C4-2B (cell line): ENCODE data around the gene RMC1.

Experiments used
- ZFX ChIP-seq: fragments of 450-650 bp; IDR thresholded peaks from 2 replicates; pipeline ENCODE4 v1.6.1; 2017
- TF ChIP-seq, protein P1 (sequence below): fragments of 450-650 bp; conservative IDR thresholded peaks from 2 replicates; pipeline ENCODE4 v1.5.1; 2017; ENCODE audit warnings: mild to moderate bottlenecking

DNA sequence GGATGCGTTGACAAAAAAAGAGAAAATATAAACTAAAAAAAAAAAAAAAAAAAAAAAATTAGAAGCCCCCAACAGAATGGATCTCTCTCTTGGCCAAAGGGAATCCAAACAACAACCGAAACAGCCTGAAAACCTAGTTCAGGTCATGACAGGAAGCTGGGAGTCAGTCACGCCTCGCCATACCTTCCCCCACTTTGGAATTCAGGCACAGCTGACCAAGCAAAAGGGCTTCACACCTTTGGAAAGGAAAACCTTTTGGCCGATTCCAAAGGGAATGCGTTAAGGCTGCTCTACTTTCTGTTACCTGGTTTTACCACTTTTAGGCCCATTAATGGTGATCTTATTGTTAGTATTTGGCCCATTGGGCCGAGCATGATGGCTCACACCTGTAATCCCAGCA lies 17.9 kb upstream of the RMC1 start:
- TF ChIP-seq, protein P1, sequence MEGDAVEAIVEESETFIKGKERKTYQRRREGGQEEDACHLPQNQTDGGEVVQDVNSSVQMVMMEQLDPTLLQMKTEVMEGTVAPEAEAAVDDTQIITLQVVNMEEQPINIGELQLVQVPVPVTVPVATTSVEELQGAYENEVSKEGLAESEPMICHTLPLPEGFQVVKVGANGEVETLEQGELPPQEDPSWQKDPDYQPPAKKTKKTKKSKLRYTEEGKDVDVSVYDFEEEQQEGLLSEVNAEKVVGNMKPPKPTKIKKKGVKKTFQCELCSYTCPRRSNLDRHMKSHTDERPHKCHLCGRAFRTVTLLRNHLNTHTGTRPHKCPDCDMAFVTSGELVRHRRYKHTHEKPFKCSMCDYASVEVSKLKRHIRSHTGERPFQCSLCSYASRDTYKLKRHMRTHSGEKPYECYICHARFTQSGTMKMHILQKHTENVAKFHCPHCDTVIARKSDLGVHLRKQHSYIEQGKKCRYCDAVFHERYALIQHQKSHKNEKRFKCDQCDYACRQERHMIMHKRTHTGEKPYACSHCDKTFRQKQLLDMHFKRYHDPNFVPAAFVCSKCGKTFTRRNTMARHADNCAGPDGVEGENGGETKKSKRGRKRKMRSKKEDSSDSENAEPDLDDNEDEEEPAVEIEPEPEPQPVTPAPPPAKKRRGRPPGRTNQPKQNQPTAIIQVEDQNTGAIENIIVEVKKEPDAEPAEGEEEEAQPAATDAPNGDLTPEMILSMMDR, result no peak
- no peak for TF ChIP-seq ZFX
